ENCODE measurements around the gene ABHD6.
"Not testable (repeated sequence)": the region's sequence is repeated elsewhere in the genome, so short reads cannot be mapped to it uniquely, and the experiment has no call there.

DNA sequence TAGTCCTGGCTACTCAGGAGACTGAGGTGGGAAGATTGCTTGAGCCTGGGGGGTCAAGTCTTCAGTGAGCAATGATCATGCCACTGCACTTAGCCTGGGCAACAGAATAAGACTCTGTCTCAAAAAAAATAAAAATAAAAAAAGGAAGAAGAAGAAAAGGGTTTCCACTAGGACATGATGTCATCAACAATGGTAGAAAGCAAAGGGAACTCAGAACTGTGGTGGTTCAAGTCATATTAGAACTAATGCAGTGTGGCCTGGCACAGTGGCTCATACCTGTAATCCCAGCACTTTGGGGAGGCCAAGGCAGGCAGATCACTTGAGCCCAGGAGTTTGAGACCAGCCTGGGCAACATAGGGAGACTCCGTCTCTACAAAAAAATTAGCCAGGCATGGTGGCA lies 30.0 kb downstream of the ABHD6 start:
- not testable (repeated sequence) for TF ChIP-seq EZH2phosphoT487 (IDR thresholded peaks at IDR 0.05; ENCODE audit: low read length); EZH2 (optimal IDR thresholded peaks at IDR 0.05; ENCODE audit: low read depth, low read length)
- TF ChIP-seq, protein P1, sequence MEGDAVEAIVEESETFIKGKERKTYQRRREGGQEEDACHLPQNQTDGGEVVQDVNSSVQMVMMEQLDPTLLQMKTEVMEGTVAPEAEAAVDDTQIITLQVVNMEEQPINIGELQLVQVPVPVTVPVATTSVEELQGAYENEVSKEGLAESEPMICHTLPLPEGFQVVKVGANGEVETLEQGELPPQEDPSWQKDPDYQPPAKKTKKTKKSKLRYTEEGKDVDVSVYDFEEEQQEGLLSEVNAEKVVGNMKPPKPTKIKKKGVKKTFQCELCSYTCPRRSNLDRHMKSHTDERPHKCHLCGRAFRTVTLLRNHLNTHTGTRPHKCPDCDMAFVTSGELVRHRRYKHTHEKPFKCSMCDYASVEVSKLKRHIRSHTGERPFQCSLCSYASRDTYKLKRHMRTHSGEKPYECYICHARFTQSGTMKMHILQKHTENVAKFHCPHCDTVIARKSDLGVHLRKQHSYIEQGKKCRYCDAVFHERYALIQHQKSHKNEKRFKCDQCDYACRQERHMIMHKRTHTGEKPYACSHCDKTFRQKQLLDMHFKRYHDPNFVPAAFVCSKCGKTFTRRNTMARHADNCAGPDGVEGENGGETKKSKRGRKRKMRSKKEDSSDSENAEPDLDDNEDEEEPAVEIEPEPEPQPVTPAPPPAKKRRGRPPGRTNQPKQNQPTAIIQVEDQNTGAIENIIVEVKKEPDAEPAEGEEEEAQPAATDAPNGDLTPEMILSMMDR (IDR thresholded peaks at IDR 0.05; ENCODE audit: low read length): not testable (repeated sequence)

Measured in MM.1S (cell line).